LHCN-M2 (cell line): ENCODE measurements around the gene TRIM32. TPM values are rescaled to one million over a fixed set of nuclear protein-coding genes. Genes with fewer than 3 reads are reported as not detected.

Experiments used
- DNase-seq: peaks from one replicate; pipeline ENCODE4 v3.0.0-alpha.2; 2012; ENCODE audit warnings: low read depth
- polyA plus RNA-seq: library from polyadenylated mRNA; unstranded; fragments of >200 nt; gene quantifications from one replicate; pipeline ENCODE4 v1.2.1, GENCODE V29; 2012; ENCODE audit warnings: missing spikeins
- total RNA-seq: library from RNA; depleted of rRNA; stranded (reverse); fragments of >200 nt; gene quantifications from 2 replicates; pipeline ENCODE4 v1.2.3, GENCODE V29; 2014; rRNA removed

TRIM32 gene, protein sequence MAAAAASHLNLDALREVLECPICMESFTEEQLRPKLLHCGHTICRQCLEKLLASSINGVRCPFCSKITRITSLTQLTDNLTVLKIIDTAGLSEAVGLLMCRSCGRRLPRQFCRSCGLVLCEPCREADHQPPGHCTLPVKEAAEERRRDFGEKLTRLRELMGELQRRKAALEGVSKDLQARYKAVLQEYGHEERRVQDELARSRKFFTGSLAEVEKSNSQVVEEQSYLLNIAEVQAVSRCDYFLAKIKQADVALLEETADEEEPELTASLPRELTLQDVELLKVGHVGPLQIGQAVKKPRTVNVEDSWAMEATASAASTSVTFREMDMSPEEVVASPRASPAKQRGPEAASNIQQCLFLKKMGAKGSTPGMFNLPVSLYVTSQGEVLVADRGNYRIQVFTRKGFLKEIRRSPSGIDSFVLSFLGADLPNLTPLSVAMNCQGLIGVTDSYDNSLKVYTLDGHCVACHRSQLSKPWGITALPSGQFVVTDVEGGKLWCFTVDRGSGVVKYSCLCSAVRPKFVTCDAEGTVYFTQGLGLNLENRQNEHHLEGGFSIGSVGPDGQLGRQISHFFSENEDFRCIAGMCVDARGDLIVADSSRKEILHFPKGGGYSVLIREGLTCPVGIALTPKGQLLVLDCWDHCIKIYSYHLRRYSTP
- total RNA-seq, result 24.1 and 26.4 TPM in 2 replicates
- polyA plus RNA-seq, result 17.2 TPM

DNA sequence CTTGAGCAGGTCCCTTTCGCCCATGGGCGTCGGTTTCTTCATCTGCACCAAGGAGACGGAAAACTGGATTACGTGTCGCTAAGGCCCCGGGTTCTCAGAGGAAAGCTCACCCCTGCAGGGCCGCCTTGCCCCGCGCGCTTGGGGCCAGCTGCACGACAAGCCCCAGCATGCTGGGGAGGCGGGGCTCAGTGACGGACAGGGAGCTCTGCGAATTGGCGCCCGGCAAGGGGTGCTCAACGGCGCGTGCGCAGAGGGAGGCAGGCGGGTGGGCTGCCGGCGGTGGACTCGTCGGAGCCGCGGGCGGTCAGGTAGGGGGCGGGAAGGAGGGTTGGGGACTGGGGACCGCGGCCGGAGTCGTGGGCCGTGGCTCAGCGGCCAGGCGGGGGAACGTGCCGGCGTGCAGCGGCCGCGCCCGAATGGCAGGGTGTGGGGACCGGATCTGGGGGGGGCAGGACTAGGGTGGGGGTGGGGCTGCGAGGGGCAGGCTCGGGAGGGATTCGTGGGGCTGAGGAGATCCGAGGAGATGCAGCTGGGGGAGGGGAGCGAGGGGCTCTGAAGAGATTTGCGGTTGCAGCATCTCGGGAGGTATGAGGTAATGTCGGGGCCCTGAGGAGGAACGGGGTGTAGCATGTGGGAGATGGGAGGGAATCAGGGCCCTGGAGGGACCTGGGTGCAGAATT is at the start of gene TRIM32:
TRIM32 (plus strand) TSS at position 232 of the 680 bp plus-strand sequence. CDS start 10,438 bp downstream, outside the sequence.
- DNase-seq, result peak; percentile 86

DNA sequence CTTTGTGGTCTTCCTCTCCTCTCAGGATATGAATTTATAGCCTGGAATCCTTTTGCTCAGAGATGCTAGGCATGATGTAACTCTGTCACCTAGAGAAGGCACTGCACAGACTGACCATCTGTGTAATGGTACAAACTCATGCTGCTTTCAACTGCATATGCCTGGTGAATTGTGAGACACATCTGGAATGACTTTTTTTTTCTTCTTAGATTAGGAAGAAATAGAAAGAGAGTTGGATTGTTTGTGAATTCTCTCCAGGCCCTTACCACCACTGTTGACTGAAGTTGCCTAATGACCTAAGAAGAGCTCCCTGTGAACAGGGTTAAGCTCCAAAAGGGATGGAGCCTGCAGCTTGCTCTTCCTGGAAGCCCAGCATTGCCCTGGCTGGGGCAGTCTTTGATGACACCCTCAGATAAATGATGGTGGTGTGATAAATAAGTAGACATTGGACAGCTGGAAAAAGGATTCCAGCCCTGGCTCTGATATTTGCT is 47.8 kb upstream of the TRIM32 start:
- peak; percentile 14 for DNase-seq

DNA sequence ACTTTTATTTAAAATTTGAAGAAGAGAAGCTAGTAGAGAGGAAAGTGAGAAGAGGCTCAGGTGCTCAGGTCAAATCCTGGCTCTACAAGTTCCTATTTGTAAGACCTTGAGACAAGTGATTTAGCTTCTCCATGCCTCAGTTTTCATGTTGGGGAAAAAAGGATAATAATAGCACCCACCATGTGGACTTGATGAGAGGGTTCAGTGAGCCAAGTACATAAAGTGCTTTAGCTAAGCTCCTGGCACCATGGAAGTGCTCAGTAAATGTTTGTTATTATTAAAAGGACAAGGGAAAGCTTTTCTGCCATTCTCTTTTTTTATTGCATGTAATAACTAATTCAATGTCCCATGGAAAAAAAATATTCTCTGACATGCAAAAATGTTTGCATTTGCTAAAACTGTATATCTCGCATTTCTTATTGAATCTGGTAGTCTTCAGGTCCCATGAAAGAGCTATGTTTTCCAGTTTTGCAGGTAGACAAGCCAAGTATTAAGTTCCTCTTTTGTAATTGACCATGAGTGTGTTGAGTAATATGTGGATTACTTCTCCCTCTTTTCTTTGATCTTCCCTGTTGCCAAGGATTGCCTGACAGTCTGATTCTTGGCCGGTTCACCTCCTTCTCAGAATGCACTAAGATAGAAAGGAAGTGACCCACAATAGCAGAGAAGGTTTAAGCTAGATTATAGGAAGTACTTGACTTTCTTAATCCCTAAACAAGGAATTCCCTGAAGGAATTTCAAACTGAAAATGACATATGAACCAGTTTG is 45.6 kb upstream of the TRIM32 start:
- no peak for DNase-seq

DNA sequence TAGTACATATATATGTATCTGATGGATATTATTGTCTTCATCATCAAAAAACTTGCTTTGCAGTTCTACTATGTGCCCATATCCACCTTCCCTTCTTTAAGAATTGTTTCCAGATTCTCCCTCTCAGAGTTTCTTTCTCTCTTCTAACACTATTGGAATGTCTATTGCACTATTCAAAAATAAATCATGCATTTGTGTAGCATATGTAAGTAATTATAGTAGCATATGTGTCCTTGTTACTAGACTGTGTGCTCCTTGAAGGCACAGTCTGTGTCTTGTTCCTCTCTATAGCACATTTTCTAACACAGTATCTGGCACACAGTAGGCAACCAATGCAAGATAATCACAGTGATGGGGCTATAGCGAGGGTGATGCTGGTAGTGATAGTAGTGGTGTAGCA is 43.4 kb upstream of the TRIM32 start:
- no peak for DNase-seq

DNA sequence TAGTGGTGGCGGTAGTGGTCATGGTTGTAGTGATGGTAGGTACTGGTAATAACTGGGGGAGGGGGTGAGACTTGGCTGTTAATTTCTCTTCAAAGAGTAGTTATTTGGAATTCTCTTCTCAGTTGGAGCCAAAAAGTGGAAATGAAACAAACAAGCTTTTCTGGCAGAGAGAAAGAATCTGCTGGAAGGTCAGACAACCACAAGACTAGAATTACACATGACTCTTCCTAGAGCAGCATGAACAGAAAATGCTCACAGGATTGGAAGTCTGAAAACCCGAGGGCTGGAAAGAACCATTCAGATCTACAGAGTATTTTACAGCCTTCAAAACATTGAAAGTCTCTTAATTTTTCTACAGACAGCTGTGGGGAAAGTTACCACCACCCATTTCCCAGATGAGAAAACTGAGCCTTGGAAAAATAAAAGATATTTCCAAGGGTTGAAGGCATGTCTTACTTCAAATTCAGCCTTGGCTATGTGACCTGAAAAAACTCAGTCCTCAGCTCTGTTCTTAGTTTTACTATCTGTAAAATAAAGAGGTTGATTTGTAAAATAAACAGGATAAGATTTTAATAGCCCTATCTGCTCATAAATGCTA is 42.9 kb upstream of the TRIM32 start:
- peak; percentile 33 for DNase-seq

DNA sequence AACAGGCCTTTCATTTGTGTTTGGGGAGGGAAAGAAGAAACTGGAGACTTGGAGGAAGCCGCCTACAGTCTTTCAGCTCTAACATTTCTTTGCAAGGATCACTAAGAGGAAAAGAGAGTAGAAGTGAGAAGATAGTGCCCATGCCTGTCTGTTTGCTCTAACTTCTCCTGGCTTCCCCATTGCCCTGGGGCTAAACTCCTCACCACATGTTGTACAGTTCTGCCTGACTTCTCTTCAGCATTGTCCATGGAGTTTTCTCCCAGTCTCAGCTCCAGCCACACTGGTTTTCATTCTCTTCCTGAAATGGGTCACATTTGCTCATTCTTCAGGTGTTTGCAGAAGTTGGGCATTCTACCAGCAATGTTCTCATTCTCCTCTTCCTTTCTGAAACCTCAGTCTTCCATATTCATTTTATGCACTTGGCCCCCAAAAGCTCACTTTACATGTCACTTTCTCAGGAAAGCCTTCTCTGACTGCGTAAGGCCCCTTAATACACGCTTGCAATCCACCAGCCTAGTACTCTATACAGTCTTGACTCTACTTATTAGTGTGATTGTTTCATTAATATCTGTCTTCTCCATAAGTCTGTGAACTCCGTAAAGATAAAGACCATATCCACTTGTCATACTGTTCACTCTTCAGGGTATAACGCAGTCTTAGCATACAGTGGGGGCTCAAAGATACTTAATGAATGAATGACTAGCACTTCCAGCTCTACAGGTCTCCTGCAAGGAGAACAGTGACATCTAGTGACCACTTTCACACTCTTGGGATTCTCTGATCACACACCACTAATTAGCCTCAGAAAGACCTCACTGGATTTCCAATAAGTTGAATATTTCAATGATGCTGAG is 40.2 kb upstream of the TRIM32 start:
- peak; percentile 39 for DNase-seq

DNA sequence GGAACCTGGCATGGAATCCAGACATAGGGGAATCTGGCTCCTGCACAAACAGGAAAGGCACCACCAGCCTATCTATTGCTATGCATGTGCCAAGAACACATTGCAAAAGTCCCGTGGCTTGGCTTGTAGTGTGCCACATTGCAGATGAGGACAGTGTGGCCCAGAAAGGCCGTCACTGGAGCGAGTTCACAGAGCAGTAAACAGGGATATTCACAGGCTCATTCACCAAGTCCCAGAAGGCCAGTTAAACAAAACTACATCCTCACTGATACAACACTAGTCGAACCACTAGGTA is 39.6 kb upstream of the TRIM32 start:
- no peak for DNase-seq

DNA sequence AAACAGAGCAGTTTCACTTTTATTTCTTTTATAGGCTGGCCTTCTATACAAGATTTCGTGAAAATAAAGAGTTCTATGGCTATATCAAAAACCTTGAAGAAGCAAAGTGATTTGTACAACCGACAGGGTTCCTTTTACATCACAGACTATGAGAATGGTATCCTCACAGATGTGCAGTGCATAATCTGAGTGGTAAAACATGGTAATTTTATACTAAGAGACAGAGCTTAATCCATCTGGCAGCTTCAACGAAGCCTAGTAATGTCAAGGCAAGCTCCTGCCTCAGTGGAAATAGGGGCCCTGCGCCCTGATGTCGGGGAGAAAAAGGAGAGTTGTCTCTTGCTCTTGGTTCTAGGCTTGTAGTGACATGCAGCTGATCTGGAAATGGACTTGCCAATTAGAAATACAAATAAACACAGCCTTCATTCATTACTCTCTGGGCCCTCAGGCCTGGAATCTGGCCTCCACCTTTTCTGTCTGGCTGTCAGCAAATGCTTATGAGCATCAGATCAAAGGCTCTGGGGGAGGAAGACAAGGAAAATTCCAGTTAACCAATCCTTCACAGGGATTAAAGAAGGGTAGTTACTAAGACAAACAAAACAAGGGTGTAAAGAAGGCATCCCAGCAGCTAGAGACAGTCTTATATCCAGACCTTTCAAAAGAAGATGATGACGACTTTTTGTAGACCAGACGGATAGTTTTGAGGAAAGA is 33.6 kb upstream of the TRIM32 start:
- DNase-seq, result no peak

DNA sequence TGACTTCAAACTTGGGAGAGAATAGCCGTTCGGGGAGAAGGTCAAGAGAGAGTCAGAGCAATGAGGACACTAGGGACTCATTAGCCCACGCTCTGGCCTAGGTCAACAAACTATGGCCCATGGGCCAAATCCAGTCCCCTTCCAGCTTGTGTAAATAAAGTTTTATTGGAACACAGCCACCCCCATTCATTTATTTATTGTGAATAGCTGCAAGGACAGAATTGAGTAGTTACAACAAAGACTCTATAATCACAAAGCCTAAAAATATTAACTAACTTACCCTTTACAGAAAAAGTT is 33.1 kb upstream of the TRIM32 start:
- no peak for DNase-seq

DNA sequence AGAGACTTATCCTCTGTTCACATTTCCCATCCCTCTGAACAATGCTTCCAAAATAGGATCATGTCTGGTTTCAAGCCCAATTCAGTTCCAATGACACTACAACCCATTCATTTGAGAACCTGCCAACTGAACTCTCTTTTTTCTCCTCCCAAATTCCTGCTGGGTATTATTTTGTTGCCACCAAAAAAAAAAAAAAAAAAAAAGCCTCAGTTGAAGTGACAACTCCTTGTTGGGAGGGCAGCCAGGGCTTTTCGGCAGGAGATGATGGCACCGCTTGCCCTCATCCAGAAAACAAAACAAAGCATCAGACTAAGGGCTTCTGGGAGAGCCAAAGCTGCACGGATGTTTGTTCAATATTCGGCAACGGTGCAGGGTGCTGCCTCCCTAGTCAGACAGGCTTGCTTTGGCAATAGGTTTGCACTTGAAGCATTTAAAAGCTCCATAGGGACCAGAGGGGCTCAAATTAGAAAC is 30.6 kb upstream of the TRIM32 start:
- no peak for DNase-seq

DNA sequence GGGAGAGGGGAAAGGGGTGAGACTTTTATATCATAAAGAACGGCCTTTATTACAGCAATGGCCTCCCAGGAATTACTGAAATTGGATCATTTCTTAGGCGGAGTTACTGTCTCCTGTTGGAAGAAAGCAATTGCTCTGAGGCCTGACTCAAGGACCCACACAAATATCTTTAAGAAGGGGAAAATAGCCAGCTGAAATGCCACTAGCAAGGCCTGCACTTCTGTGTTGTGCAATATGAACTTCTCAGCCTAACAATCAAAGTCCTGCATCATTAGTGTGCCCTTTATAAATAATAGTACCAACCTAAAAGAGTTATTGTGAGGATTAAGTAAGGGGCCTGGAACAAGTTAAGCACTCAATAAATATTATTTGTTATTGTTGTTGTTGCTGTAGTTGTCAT is 30.1 kb upstream of the TRIM32 start:
- DNase-seq, result no peak

DNA sequence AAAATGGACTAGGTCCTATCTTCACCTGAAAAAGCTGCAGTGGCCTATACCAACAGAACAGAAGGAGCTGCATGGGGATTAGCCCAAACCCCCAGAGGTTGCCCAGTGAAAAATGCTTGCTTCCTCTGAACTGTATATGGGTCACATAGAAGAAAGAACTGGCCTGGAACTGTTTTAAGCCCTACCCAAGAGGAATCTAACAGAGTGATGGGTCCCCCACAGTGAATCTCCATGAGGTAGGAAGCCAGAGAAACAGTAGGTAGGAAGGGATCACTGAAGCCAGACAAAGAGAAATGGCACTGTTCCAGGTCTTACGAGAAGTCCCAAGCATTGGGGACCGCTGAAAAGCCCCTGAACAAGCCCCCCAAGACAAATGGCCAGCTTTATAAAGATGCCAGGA is 28.8 kb upstream of the TRIM32 start:
- DNase-seq, result no peak

DNA sequence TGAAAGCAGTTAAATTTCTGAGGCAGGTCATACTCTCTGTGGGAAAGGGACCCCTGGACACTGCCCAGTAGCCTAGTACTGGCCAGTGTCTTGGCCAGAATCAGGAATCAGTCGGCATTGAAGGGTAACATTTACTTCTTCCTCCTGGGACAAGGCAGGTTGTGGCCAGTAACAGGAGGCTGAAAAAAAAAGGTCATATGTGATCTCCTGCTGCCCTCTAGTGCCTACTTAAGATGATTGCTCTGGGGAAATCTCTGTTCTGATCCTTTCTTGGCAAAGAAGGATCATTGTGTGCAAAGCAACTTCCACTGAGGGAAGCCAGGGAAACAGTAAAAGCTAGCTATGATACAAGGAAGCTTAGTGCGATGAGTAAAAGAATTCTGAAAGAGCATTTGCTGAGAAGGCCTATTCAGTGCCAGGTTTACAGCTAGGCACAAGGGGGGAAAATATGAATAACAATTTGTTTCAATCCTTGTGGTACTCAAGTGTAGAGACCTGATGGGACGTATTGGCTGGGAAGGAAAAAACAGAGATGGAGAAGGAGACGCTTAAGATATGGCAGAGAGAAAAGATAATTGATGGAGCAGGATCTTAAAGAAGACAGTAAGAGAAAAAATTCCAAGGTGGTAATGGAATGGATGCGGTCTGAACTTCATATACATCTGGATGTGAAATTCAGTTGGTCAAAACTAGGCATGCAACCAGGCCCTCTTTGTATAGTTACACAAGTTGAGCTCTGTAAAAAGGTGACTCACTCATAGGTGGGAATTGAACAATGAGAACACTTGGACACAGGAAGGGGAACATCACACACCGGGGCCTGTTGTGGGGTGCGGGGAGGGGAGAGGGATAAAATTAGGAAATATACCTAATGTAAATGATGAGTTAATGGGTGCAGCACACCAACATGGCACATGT is 25.8 kb upstream of the TRIM32 start:
- DNase-seq, result peak; percentile 71

DNA sequence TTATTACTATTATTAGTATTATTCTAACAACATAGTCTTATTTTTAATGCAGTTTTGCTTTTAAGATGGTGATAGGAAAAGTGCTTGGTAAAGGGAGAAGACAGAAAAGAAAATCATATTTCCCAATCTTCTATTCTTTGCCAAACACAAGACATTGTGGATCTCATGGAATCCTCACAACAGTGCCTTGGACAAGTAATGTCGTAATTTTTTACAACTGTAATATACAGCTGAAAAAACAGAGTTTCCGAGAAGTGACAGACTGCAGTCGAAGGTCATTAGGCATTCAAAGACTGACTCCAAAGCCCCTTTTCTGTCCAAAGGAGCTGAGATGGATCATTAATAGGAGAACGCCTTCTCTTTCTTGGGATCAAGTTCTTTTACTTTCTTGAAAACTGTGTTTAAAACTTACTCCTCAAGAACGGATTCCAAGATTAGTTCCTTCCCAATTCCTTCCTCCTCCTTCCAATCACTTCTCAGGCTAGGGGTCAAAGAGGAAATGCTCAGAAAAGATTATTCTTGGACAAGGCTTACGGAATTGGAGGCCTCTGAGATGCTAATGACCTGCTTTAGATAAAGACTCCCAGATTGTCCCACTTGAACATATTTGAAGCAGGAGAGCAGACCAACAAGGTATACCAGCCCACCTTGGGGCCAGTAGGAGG is 24.3 kb upstream of the TRIM32 start:
- DNase-seq, result no peak

DNA sequence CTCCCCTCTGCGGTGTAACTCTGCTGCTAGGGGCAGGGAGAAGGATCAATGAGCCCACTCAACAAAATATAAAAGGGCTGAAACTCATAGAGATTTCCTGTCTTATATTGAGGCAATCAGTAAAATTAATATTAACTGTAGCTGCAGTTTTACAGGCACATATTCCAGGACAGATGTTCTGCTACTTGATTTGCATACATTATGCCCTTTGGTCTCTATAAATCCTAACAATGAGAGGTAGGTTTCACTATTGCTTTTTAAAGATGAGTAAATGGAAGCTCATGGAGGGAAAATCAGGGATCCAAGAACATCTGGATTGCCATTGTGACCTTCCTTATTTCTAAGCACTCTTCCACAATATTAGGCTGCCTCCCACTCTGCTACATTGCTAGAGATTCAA is 23.5 kb upstream of the TRIM32 start:
- DNase-seq, result no peak

DNA sequence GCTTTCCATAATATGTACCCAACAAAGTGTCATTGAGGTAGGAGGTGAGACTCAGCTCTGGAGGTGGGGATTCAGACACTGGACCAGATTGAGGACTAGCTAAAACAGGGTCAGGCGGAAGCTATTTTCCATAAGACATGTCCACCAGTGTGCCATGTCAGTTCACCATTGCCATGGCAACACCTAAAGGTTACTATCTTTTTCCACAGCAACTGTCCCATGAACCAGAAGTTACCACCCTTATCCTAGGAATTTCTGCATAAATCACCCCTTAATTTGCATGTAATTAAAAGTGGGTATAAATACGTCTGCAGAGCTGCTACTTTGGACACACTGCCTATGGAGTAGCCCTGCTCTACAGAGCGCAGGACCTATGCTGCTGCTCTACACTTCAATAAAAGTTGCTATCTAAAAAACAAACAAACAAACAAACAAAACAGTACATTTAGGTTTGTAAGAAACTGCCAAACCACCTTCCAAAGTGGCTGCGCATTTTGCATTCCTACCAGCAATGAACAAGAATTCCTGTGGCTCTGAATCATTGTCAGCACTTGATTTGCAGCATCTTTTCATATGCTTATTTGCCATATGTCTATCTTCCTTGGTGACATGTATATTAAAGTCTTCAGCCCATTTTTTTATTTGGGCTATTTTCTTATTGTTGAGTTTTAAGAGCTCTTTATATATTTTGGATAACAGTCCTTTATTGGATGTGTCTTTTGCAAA is 18.0 kb upstream of the TRIM32 start:
- DNase-seq, result no peak

DNA sequence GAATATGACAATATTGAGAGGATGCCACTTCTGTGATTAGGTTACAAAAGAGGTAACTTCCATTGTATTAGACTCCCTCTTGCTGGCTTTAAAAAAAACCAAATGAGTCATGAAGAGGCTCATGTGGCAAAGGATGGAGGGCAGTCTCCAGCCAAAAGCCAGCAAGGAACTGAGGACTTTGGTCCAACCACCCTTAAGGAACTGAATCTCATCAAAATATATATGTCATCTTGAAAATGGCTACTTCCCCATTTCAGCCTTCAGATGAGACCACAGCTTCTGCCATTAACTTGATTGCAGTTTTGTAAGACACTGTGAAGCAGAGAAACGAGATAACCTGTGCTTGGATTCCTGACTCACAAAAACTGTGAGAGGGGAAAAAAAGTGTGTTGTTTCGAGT is 15.5 kb upstream of the TRIM32 start:
- DNase-seq, result no peak

DNA sequence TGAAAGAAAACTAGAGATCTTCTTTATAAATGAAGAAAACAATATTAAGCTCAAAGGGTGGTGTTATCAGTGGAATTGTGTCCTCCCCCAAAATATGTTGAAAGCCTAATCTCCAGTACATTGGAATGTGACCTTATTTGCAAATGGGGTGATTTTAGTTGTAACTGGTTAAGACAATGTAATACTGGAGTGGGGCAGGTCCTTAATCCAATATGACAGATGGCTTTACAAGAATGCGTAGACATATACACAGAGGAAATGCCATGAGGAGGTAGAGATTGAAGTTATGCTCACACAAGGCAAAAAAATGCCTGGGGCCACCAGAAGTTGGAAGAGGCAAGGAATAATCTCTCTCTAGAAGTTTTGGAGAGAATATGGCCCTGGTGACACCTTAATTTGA is 13.7 kb upstream of the TRIM32 start:
- no peak for DNase-seq
